ENCODE data around the gene DCLK3. TPM values are rescaled to one million over a fixed set of nuclear protein-coding genes. Genes with fewer than 3 reads are reported as not detected.

The DCLK3 gene
- total RNA-seq, 1 donor from 2014 or later, result 0.06 TPM

DNA sequence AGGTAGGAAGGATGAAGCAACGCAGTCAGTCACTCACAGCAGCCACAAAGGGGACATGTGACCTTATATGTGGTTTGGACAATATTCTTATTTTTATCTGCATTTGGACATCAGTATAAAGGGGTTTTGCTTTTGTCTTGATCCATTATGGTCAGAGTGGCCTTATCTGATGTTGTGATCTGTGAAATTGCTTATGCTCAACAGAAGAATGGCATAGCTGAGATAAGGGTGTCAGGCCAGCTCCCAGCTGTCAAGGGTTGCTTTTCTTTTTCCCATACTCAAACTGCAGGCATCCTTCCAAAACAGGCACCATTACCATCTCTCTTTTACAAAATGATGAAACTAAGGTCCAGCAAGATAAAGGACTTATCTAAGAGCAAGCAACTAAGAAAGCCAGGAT is 28.1 kb downstream of the DCLK3 start:
- H3K4me3 ChIP-seq (ENCODE audit: low read depth, low read length), result no peak overlapping the region
- no peak for DNase-seq (ENCODE audit: low read depth)
- TF ChIP-seq, protein P1, sequence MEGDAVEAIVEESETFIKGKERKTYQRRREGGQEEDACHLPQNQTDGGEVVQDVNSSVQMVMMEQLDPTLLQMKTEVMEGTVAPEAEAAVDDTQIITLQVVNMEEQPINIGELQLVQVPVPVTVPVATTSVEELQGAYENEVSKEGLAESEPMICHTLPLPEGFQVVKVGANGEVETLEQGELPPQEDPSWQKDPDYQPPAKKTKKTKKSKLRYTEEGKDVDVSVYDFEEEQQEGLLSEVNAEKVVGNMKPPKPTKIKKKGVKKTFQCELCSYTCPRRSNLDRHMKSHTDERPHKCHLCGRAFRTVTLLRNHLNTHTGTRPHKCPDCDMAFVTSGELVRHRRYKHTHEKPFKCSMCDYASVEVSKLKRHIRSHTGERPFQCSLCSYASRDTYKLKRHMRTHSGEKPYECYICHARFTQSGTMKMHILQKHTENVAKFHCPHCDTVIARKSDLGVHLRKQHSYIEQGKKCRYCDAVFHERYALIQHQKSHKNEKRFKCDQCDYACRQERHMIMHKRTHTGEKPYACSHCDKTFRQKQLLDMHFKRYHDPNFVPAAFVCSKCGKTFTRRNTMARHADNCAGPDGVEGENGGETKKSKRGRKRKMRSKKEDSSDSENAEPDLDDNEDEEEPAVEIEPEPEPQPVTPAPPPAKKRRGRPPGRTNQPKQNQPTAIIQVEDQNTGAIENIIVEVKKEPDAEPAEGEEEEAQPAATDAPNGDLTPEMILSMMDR (conservative IDR thresholded peaks at IDR 0.05; ENCODE audit: low read depth, low read length), result no peak

DNA sequence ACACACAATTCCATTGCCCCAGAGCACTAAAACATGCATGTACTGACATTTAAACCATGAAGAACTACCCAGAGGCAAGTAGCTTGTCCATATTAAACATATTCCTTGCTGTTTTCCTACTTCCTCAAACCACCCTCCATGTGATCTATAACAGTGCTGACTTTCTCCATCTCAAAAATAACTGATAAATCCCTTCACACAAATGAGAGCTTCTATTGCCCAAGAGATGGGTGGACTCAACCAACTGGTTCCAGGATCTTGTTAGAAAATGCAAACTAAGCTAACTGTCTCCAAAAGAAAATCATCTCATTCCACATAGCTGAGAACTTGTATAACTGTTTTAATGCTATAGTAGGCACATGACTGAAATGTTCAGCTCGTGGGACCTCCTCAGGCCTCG is 29.6 kb downstream of the DCLK3 start:
- H3K4me3 ChIP-seq (ENCODE audit: low read depth, low read length), result no peak overlapping the region
- TF ChIP-seq, protein P1 (conservative IDR thresholded peaks at IDR 0.05; ENCODE audit: low read depth, low read length), result no peak

DNA sequence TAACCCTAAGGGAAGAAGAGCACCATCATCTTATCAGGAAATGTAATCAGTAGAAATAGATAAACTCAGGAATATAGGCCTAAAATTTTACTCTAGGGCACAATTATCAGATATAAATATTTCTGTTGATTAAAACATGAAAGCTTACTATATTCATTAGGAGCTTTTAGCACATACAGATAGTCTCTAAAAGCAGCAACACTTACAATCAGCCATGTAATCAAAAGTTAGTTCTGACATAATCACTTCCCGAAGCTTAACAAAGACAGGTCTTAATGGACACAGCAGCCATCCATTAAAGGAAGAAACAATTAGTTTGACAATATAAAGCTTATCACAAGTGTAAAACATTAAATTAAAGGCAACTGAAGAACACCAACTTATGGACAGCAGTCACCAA is 30.6 kb downstream of the DCLK3 start:
- TF ChIP-seq, protein P1 (conservative IDR thresholded peaks at IDR 0.05; ENCODE audit: low read depth, low read length), result no peak
- DNase-seq (ENCODE audit: low read depth), result no peak
- H3K4me3 ChIP-seq (ENCODE audit: low read depth, low read length), result no peak overlapping the region

More for the DNA sequence above, 29.6 kb downstream of the DCLK3 start:
- DNase-seq (ENCODE audit: low read depth), result no peak

DNA sequence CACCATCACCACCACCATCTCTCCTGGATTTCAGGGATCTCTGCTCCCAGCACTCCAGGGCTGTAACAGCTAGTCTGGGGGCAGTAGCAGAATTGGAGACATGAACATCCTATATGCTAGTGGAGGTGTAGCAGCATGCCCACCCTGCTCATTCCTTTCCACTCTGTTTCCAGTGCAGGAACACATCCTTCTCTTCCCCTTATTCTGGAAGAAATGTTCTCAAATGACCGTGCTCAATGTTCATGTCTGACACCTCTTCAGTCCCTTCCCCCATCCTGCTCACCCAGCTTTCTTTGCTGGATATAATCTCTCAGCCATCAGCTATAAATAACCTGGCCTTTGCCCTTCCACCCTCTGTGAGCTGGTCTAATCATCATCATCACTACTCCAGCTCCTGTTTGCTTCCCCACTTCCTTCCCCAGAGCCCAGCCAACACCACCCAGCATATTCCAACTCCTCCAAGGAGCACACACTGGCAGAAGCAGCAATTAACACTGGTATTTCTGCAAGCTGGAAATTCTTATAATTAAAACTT is 31.1 kb downstream of the DCLK3 start:
- TF ChIP-seq, protein P1 (conservative IDR thresholded peaks at IDR 0.05; ENCODE audit: low read depth, low read length), result no peak
- H3K4me3 ChIP-seq (ENCODE audit: low read depth, low read length), result no peak overlapping the region
- no peak for DNase-seq (ENCODE audit: low read depth)

DNA sequence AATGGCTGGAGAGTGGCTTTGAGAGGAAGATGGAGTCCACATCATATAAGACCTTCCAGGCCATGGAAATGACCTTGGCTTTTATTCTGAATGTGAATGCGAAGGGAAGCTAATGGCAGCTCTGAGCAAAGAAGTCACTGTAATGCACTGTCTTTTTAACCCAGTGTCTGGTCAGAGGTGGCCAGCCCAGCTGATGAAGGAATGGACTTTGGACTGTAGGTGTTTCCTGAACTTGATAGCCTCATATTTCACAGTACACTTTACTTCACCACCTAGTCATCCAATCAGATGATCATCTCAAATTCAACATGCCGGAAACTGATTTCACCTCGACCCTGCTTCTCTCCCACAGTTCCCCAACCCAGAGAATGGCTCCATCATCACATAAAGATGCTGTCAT is 33.4 kb downstream of the DCLK3 start:
- TF ChIP-seq, protein P1 (conservative IDR thresholded peaks at IDR 0.05; ENCODE audit: low read depth, low read length), result no peak
- DNase-seq (ENCODE audit: low read depth), result no peak
- no peak overlapping the region for H3K4me3 ChIP-seq (ENCODE audit: low read depth, low read length)

DNA sequence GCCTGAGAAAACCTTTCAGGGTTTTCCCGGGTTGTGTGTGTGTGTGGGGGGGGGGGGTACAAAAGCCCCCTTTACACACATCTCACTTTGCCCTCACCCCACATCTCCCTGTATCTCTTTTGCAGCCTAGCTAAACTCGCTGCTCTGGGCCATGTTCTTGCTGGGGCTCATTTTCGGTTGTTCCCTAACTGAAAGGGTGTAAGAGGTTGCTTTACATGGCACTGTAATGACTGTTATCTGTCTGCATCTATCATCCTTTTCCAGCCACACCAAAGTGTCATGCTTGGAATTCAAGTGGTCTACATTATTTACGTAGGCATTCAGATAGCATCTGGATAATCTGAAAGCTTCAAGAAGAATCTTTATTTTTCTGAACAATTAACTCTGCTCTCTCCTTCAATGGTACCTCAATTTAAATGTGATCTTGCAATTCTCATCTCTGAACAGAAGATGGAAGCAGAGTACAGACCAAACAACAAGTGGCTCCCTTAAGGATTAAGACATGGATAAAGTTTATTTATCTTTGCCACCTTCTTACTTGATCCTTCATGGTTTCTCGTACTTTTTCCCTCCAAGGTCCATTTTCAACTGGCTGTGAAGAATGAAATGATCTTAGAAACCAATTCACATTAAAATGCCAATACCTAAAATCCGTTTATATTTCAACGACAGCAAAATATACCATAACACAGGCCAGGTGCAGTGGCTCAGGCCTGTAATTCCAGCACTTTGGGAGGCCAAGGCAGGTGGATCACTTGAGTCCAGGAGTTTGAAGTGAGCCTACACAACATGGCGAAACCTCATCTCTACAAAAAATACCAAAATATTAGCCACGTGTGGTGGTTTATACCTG is 34.9 kb downstream of the DCLK3 start:
- TF ChIP-seq, protein P1 (conservative IDR thresholded peaks at IDR 0.05; ENCODE audit: low read depth, low read length), result peak; percentile 81

More for the DNA sequence above, 34.9 kb downstream of the DCLK3 start:
- no peak overlapping the region for H3K4me3 ChIP-seq (ENCODE audit: low read depth, low read length)
- DNase-seq (ENCODE audit: low read depth), result peak; percentile 15
